Activated CD8-positive, alpha-beta T cell treated with anti-CD3 and anti-CD28 coated beads for 36 hours (primary cell): ENCODE measurements around the gene LMX1B. TPM values are rescaled to one million over a fixed set of nuclear protein-coding genes. Genes with fewer than 3 reads are reported as not detected.
A peak's percentile ranks its signal among the peaks of the same experiment; 100 is the strongest.

Experiments
- ATAC-seq: fragments of 200-7000 bp; cut with Tn5 transposase; one replicate; pipeline ENCODE4 v1.10.0; 2021; ENCODE audit warnings: mild to moderate bottlenecking, moderate library complexity
- CTCF ChIA-PET: fragments of 350-600 bp; sonication (Branson Sonifier 250); formaldehyde crosslinking; loops from one replicate; lab custom pipeline; 2021; ENCODE audit warnings: antibody characterized with exemption; lab: Charles Lee
- POLR2A ChIA-PET: fragments of 350-600 bp; sonication (Branson Sonifier 250); formaldehyde crosslinking; loops from one replicate; lab custom pipeline; 2021; ENCODE audit warnings: antibody characterized with exemption; lab: Charles Lee
- DNase-seq: peaks from one replicate; pipeline ENCODE4 v3.0.0-alpha.2; 2020
- H3K27ac Mint-ChIP-seq: one replicate; pipeline ENCODE4 v1.8.0; 2021; ENCODE audit warnings: mild to moderate bottlenecking, mixed read lengths
- H3K27me3 Mint-ChIP-seq: one replicate; pipeline ENCODE4 v1.8.0; 2021; ENCODE audit warnings: mixed read lengths
- H3K36me3 Mint-ChIP-seq: one replicate; pipeline ENCODE4 v1.8.0; 2021; ENCODE audit warnings: low read depth, mixed read lengths
- H3K4me1 Mint-ChIP-seq: one replicate; pipeline ENCODE4 v1.8.0; 2021; ENCODE audit warnings: low read depth, mixed read lengths
- H3K4me3 Mint-ChIP-seq: one replicate; pipeline ENCODE4 v1.8.0; 2021; ENCODE audit warnings: mild to moderate bottlenecking, moderate library complexity, mixed read lengths
- H3K9me3 Mint-ChIP-seq: one replicate; pipeline ENCODE4 v1.8.0; 2021; ENCODE audit warnings: mixed read lengths
- intact Hi-C: fragments of 100-400 bp; cut with micrococcal nuclease; formaldehyde crosslinking; loops from one replicate; pipeline ENCODE4 v1.10.0; 2022
- total RNA-seq, 2 experiments: library from RNA; stranded (reverse); gene quantifications; one replicate each; pipeline ENCODE4 v1.2.3, GENCODE V29; 2021
- TF ChIP-seq, protein P1 (sequence below): fragments of 200-600 bp; IDR thresholded peaks from one replicate; pipeline ENCODE4 v1.8.0; 2022; ENCODE audit warnings: antibody characterized with exemption, mild to moderate bottlenecking

Gene LMX1B
- total RNA-seq, 2 experiments from 2014 or later, result not detected

- Mint-ChIP-seq H3K9me3 (no peaks in the 10 kb centered on the region), H3K4me3 (peak overlapping the region; percentile 44), H3K4me1 (peaks cover 23% of the 10 kb centered on the region), H3K27me3 (peaks cover 68% of the 10 kb centered on the region), H3K27ac (no peak overlapping the region), H3K36me3 (no peaks in the 10 kb centered on the region)
- ATAC-seq, result no peak
- no peak for DNase-seq
- intact Hi-C loops, result loop anchor here (5.0 kb wide), 2 partner anchors 74 to 169 kb away; no protein-coding TSS in a partner anchor
- TF ChIP-seq, protein P1, sequence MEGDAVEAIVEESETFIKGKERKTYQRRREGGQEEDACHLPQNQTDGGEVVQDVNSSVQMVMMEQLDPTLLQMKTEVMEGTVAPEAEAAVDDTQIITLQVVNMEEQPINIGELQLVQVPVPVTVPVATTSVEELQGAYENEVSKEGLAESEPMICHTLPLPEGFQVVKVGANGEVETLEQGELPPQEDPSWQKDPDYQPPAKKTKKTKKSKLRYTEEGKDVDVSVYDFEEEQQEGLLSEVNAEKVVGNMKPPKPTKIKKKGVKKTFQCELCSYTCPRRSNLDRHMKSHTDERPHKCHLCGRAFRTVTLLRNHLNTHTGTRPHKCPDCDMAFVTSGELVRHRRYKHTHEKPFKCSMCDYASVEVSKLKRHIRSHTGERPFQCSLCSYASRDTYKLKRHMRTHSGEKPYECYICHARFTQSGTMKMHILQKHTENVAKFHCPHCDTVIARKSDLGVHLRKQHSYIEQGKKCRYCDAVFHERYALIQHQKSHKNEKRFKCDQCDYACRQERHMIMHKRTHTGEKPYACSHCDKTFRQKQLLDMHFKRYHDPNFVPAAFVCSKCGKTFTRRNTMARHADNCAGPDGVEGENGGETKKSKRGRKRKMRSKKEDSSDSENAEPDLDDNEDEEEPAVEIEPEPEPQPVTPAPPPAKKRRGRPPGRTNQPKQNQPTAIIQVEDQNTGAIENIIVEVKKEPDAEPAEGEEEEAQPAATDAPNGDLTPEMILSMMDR, result no peak
- POLR2A ChIA-PET, result no interaction called here
- CTCF ChIA-PET, result interaction anchor here (0.7 to 2.5 kb wide), 3 partner anchors 77 to 170 kb away, joined by 3 to 6 read pairs (median 4); no protein-coding TSS in a partner anchor
Observed at GRCh38 chr9:126612813-126613641, 701 bp upstream of the LMX1B start.

DNA sequence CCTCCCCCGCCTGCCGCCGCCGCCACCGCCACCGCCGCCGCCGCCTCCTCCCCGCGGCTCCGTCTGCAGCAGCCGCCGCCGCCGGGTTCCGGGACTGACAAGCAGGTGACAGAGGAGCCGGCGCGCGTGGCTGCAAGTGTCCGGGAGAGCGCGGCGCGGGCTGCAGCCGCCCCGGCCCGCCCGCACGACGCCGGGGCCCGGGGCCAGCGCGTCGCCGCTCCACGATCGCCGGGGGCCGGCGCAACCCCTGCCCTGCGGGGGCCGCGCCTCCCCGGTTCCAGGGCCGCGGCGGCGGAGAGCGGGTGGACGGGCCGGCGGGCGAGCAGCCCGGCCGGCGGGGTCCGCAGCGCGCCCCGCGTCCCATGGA, 343 bp downstream of the LMX1B start:
- no peak for DNase-seq
- Mint-ChIP-seq H3K9me3 (no peaks in the 10 kb centered on the region), H3K4me1 (peaks cover 29% of the 10 kb centered on the region), H3K27ac (no peak overlapping the region), H3K36me3 (no peaks in the 10 kb centered on the region), H3K4me3 (no peak overlapping the region), H3K27me3 (peaks cover 68% of the 10 kb centered on the region)
- ATAC-seq, result no peak
- POLR2A ChIA-PET, result no interaction called here
- TF ChIP-seq, protein P1, result no peak
- intact Hi-C loops, result loop anchor here (5.0 kb wide), 2 partner anchors 73 to 168 kb away; no protein-coding TSS in a partner anchor
- CTCF ChIA-PET, result no interaction called here

GRCh38 chr9:126614455-126615244, 922 bp downstream of the LMX1B start:
- DNase-seq (no peak), ATAC-seq (no peak)
- peaks cover 29% of the 10 kb centered on the region for H3K4me1 Mint-ChIP-seq
- H3K27ac Mint-ChIP-seq, result no peak overlapping the region
- no peaks in the 10 kb centered on the region for H3K36me3 Mint-ChIP-seq
- intact Hi-C loops, result loop anchor here (5.0 kb wide), 2 partner anchors 73 to 168 kb away; no protein-coding TSS in a partner anchor
- H3K4me3 Mint-ChIP-seq, result peak overlapping the region; percentile 42
- CTCF ChIA-PET, result interaction anchor here (1.0 kb wide), 1 partner anchor 88 kb away, joined by 3 read pairs; no protein-coding TSS in a partner anchor
- peaks cover 68% of the 10 kb centered on the region for H3K27me3 Mint-ChIP-seq
- TF ChIP-seq, protein P1, result no peak
- POLR2A ChIA-PET, result interaction anchor here (0.6 kb wide), 1 partner anchor 1115 kb away, joined by 3 read pairs; no protein-coding TSS in a partner anchor
- no peaks in the 10 kb centered on the region for H3K9me3 Mint-ChIP-seq

GRCh38 chr9:126615245-126615790, 1.6 kb downstream of the LMX1B start:
- intact Hi-C loops, result no loop called here
- peak; percentile 41 for ATAC-seq
- Mint-ChIP-seq H3K4me3 (no peak overlapping the region), H3K27me3 (peaks cover 69% of the 10 kb centered on the region), H3K27ac (no peak overlapping the region), H3K4me1 (peaks cover 29% of the 10 kb centered on the region), H3K36me3 (no peaks in the 10 kb centered on the region), H3K9me3 (no peaks in the 10 kb centered on the region)
- ChIA-PET CTCF (interaction anchor here (1.0 kb wide), 1 partner anchor 88 kb away, joined by 3 read pairs; no protein-coding TSS in a partner anchor), POLR2A (interaction anchor here (0.6 kb wide), 1 partner anchor 1116 kb away, joined by 3 read pairs; no protein-coding TSS in a partner anchor)
- peak; percentile 54 for DNase-seq
- TF ChIP-seq, protein P1, result no peak
